Natural killer cell treated with Interleukin-12 subunit alpha and Interleukin-12 subunit beta and Interleukin-15 and Interleukin-18, amount 100 ng/mL, for 72 hours (primary cell): ENCODE results near the gene NCOA4. TPM values are rescaled to one million over a fixed set of nuclear protein-coding genes. Genes with fewer than 3 reads are reported as not detected.

Experiments
- ATAC-seq, 2 donors: fragments of 150-1000 bp; cut with Tn5 transposase in 1 of 2; sonication (Bioruptor Pico), chemical (Tn5 transposase) in 1 of 2; 2 replicates each; pipeline ENCODE4 v1.10.0; 2021
- DNase-seq: peaks from one replicate; pipeline ENCODE4 v3.0.0; 2022; ENCODE audit warnings: low spot score
- H3K27ac Mint-ChIP-seq, 2 donors: 1 replicate in 1 of 2; 2 replicates in 1 of 2; pipeline ENCODE4 v1.8.0; 2022; ENCODE audit warnings: mixed read lengths in 2 of 2, mild to moderate bottlenecking in 1 of 2, moderate library complexity in 1 of 2
- H3K27me3 Mint-ChIP-seq, 2 donors: 1 replicate in 1 of 2; 2 replicates in 1 of 2; pipeline ENCODE4 v1.8.0; 2022; ENCODE audit warnings: mixed read lengths in 2 of 2
- H3K36me3 Mint-ChIP-seq: one replicate; pipeline ENCODE4 v1.8.0; 2022; ENCODE audit warnings: mixed read lengths
- H3K4me1 Mint-ChIP-seq, 2 donors: 1 replicate in 1 of 2; 2 replicates in 1 of 2; pipeline ENCODE4 v1.8.0; 2022; ENCODE audit warnings: low read depth in 2 of 2, mixed read lengths in 2 of 2, mild to moderate bottlenecking in 1 of 2
- H3K4me3 Mint-ChIP-seq: one replicate; pipeline ENCODE4 v1.8.0; 2022; ENCODE audit warnings: mixed read lengths
- H3K9me3 Mint-ChIP-seq: 2 replicates; pipeline ENCODE4 v1.8.0; 2022; ENCODE audit warnings: mixed read lengths
- total RNA-seq, 2 donors: library from RNA; stranded (reverse); gene quantifications; one replicate each; pipeline ENCODE4 v1.2.3, GENCODE V29; 2022

The NCOA4 gene
- 100 to 1,000 TPM; 101 to 129 TPM for total RNA-seq

- H3K36me3 Mint-ChIP-seq, result no peaks in the 10 kb centered on the region
- peak within 1 kb of the TSS; percentile 92 for H3K4me3 Mint-ChIP-seq
- H3K27ac Mint-ChIP-seq, result peak within 1 kb of the TSS; percentile 90 to 93
- peak; percentile 99 for ATAC-seq
- DNase-seq, result peak; percentile 97
- H3K4me1 Mint-ChIP-seq, result peaks cover 43 to 45% of the 10 kb centered on the region in 2 donors
- no peaks in the 10 kb centered on the region for H3K9me3 Mint-ChIP-seq
- H3K27me3 Mint-ChIP-seq, result peaks cover 0 to 3% of the 10 kb centered on the region in 2 donors
These were observed at the start of gene NCOA4 for GRCh38 chr10:46030091-46030937. Gene NCOA4, minus strand, starts transcription at chr10:46030623. Its CDS starts 13,943 bp downstream, at chr10:46016680.

GRCh38 chr10:46079831-46080585, 49.6 kb upstream of the NCOA4 start:
- no peak for DNase-seq
- no peak for ATAC-seq
- Mint-ChIP-seq H3K4me3 (no peak overlapping the region), H3K27me3 (no peaks in the 10 kb centered on the region), H3K4me1 (peaks cover 22 to 38% of the 10 kb centered on the region in 2 donors), H3K9me3 (no peaks in the 10 kb centered on the region), H3K27ac (no peak overlapping the region), H3K36me3 (no peaks in the 10 kb centered on the region)

GRCh38 chr10:46077731-46078413, 47.4 kb upstream of the NCOA4 start:
- DNase-seq (no peak), ATAC-seq (peak; percentile 20 to 36)
- Mint-ChIP-seq H3K4me3 (no peak overlapping the region), H3K27ac (peak overlapping the region in 1 of 2 donors; percentile 81), H3K36me3 (no peaks in the 10 kb centered on the region), H3K4me1 (peaks cover 30 to 47% of the 10 kb centered on the region in 2 donors), H3K9me3 (no peaks in the 10 kb centered on the region), H3K27me3 (no peaks in the 10 kb centered on the region)

- H3K4me3 Mint-ChIP-seq, result no peak overlapping the region
- DNase-seq, result no peak
- peak overlapping the region in 1 of 2 donors; percentile 81 for H3K27ac Mint-ChIP-seq
- peaks cover 30 to 47% of the 10 kb centered on the region in 2 donors for H3K4me1 Mint-ChIP-seq
- no peaks in the 10 kb centered on the region for H3K9me3 Mint-ChIP-seq
- no peaks in the 10 kb centered on the region for H3K27me3 Mint-ChIP-seq
- H3K36me3 Mint-ChIP-seq, result no peaks in the 10 kb centered on the region
- ATAC-seq, result peak; percentile 43 to 65
These were observed 46.7 kb upstream of the NCOA4 start for GRCh38 chr10:46077141-46077554.

GRCh38 chr10:46075869-46076268, 45.4 kb upstream of the NCOA4 start:
- Mint-ChIP-seq H3K27ac (no peak overlapping the region), H3K36me3 (no peaks in the 10 kb centered on the region), H3K4me3 (no peak overlapping the region), H3K27me3 (peaks cover 0 to under 1% of the 10 kb centered on the region in 2 donors), H3K9me3 (no peaks in the 10 kb centered on the region), H3K4me1 (peaks cover 26 to 42% of the 10 kb centered on the region in 2 donors)
- DNase-seq (no peak), ATAC-seq (no peak)

GRCh38 chr10:46074196-46074946, 43.9 kb upstream of the NCOA4 start:
- peak in 1 of 2 donors; percentile 65 for ATAC-seq
- H3K27ac Mint-ChIP-seq, result no peak overlapping the region
- peaks cover 25 to 33% of the 10 kb centered on the region in 2 donors for H3K4me1 Mint-ChIP-seq
- no peak overlapping the region for H3K4me3 Mint-ChIP-seq
- H3K27me3 Mint-ChIP-seq, result peaks cover 6 to 11% of the 10 kb centered on the region in 2 donors
- no peaks in the 10 kb centered on the region for H3K9me3 Mint-ChIP-seq
- DNase-seq, result no peak
- H3K36me3 Mint-ChIP-seq, result no peaks in the 10 kb centered on the region

GRCh38 chr10:46073564-46073963, 43.1 kb upstream of the NCOA4 start:
- H3K27me3 Mint-ChIP-seq, result peaks cover 6 to 11% of the 10 kb centered on the region in 2 donors
- no peaks in the 10 kb centered on the region for H3K9me3 Mint-ChIP-seq
- no peak overlapping the region for H3K27ac Mint-ChIP-seq
- ATAC-seq (no peak), DNase-seq (no peak)
- no peak overlapping the region for H3K4me3 Mint-ChIP-seq
- peaks cover 25 to 28% of the 10 kb centered on the region in 2 donors for H3K4me1 Mint-ChIP-seq
- H3K36me3 Mint-ChIP-seq, result no peaks in the 10 kb centered on the region

GRCh38 chr10:46070749-46071148, 40.3 kb upstream of the NCOA4 start:
- Mint-ChIP-seq H3K4me3 (no peak overlapping the region), H3K36me3 (no peaks in the 10 kb centered on the region), H3K4me1 (peaks cover 12 to 14% of the 10 kb centered on the region in 2 donors), H3K9me3 (no peaks in the 10 kb centered on the region), H3K27me3 (peaks cover 6 to 11% of the 10 kb centered on the region in 2 donors), H3K27ac (no peak overlapping the region)
- DNase-seq, result no peak
- ATAC-seq, result no peak

GRCh38 chr10:46069771-46070463, 39.5 kb upstream of the NCOA4 start:
- H3K4me3 Mint-ChIP-seq, result no peak overlapping the region
- no peaks in the 10 kb centered on the region for H3K9me3 Mint-ChIP-seq
- no peak overlapping the region for H3K27ac Mint-ChIP-seq
- ATAC-seq (no peak), DNase-seq (no peak)
- H3K27me3 Mint-ChIP-seq, result peaks cover 6 to 11% of the 10 kb centered on the region in 2 donors
- H3K36me3 Mint-ChIP-seq, result no peaks in the 10 kb centered on the region
- H3K4me1 Mint-ChIP-seq, result peaks cover 9 to 14% of the 10 kb centered on the region in 2 donors

- DNase-seq (no peak), ATAC-seq (no peak)
- H3K4me3 Mint-ChIP-seq, result no peak overlapping the region
- no peaks in the 10 kb centered on the region for H3K9me3 Mint-ChIP-seq
- peaks cover 0 to 6% of the 10 kb centered on the region in 2 donors for H3K4me1 Mint-ChIP-seq
- H3K27me3 Mint-ChIP-seq, result peaks cover 6 to 11% of the 10 kb centered on the region in 2 donors
- no peak overlapping the region for H3K27ac Mint-ChIP-seq
- no peaks in the 10 kb centered on the region for H3K36me3 Mint-ChIP-seq
These were observed 38.5 kb upstream of the NCOA4 start for GRCh38 chr10:46068905-46069304.

- Mint-ChIP-seq H3K27ac (no peak overlapping the region), H3K4me1 (peaks cover 0 to 6% of the 10 kb centered on the region in 2 donors), H3K36me3 (no peaks in the 10 kb centered on the region), H3K4me3 (no peak overlapping the region), H3K27me3 (peaks cover 6 to 14% of the 10 kb centered on the region in 2 donors), H3K9me3 (no peaks in the 10 kb centered on the region)
- DNase-seq, result no peak
- ATAC-seq, result no peak
These were observed 37.7 kb upstream of the NCOA4 start for GRCh38 chr10:46068117-46068516.

- no peak overlapping the region for H3K4me3 Mint-ChIP-seq
- H3K27me3 Mint-ChIP-seq, result peaks cover 0 to 13% of the 10 kb centered on the region in 2 donors
- no peak for DNase-seq
- no peaks in the 10 kb centered on the region for H3K9me3 Mint-ChIP-seq
- H3K4me1 Mint-ChIP-seq, result no peaks in the 10 kb centered on the region
- H3K27ac Mint-ChIP-seq, result no peak overlapping the region
- no peaks in the 10 kb centered on the region for H3K36me3 Mint-ChIP-seq
- ATAC-seq, result no peak
These were observed 33.9 kb upstream of the NCOA4 start for GRCh38 chr10:46064269-46064817.
